Measurements from ENCODE around the gene ASB15.

The ASB15 gene

GRCh38 chr7:123657304-123657685 lies 55.7 kb downstream of the ASB15 start:
- TF ChIP-seq MAX (IDR thresholded peaks at IDR 0.05) (no peak), NFIC (IDR thresholded peaks at IDR 0.05) (no peak), EGR1 (IDR thresholded peaks at IDR 0.05) (no peak), REST (IDR thresholded peaks at IDR 0.05; ENCODE audit: low read depth) (no peak), EP300 (IDR thresholded peaks at IDR 0.05; ENCODE audit: borderline replicate concordance) (no peak), TAF1 (IDR thresholded peaks at IDR 0.05; ENCODE audit: low read depth) (no peak), RAD21 (IDR thresholded peaks at IDR 0.05; ENCODE audit: low read depth) (no peak), TEAD4 (IDR thresholded peaks at IDR 0.05) (no peak)

- no peak for TF ChIP-seq CEBPB (IDR thresholded peaks at IDR 0.05)
- TF ChIP-seq MAX (IDR thresholded peaks at IDR 0.05): no peak
- no peak for TF ChIP-seq RAD21 (IDR thresholded peaks at IDR 0.05; ENCODE audit: low read depth)
- no peak for TF ChIP-seq YY1 (IDR thresholded peaks at IDR 0.05; ENCODE audit: low read depth)
- no peak for TF ChIP-seq USF1 (IDR thresholded peaks at IDR 0.05)
- TF ChIP-seq CREB1 (IDR thresholded peaks at IDR 0.05; ENCODE audit: low read depth): no peak
- no peak for TF ChIP-seq TEAD4 (IDR thresholded peaks at IDR 0.05)
- TF ChIP-seq TAF1 (IDR thresholded peaks at IDR 0.05; ENCODE audit: low read depth): no peak
- TF ChIP-seq EP300 (IDR thresholded peaks at IDR 0.05; ENCODE audit: borderline replicate concordance): no peak
- TF ChIP-seq FOXM1 (IDR thresholded peaks at IDR 0.05; ENCODE audit: borderline replicate concordance, low read depth): no peak
- TF ChIP-seq TCF12 (IDR thresholded peaks at IDR 0.05; ENCODE audit: low read depth): no peak
- no peak for TF ChIP-seq EGR1 (IDR thresholded peaks at IDR 0.05)
- no peak for TF ChIP-seq NFIC (IDR thresholded peaks at IDR 0.05)
- TF ChIP-seq ZBTB7A (IDR thresholded peaks at IDR 0.05; ENCODE audit: low read depth): no peak
- no peak for TF ChIP-seq REST (IDR thresholded peaks at IDR 0.05; ENCODE audit: low read depth)
Observed at GRCh38 chr7:123658023-123658422, 56.4 kb downstream of the ASB15 start.

GRCh38 chr7:123660514-123661354 lies 59.1 kb downstream of the ASB15 start:
- TF ChIP-seq EP300 (IDR thresholded peaks at IDR 0.05; ENCODE audit: borderline replicate concordance) (no peak), REST (IDR thresholded peaks at IDR 0.05; ENCODE audit: low read depth) (no peak), EGR1 (IDR thresholded peaks at IDR 0.05) (no peak), FOXM1 (IDR thresholded peaks at IDR 0.05; ENCODE audit: borderline replicate concordance, low read depth) (no peak), CREB1 (IDR thresholded peaks at IDR 0.05; ENCODE audit: low read depth) (no peak), RAD21 (IDR thresholded peaks at IDR 0.05; ENCODE audit: low read depth) (no peak), USF1 (IDR thresholded peaks at IDR 0.05) (no peak), ZBTB7A (IDR thresholded peaks at IDR 0.05; ENCODE audit: low read depth) (no peak), MAX (IDR thresholded peaks at IDR 0.05) (no peak), NFIC (IDR thresholded peaks at IDR 0.05) (no peak), CEBPB (IDR thresholded peaks at IDR 0.05) (no peak), YY1 (IDR thresholded peaks at IDR 0.05; ENCODE audit: low read depth) (no peak), TAF1 (IDR thresholded peaks at IDR 0.05; ENCODE audit: low read depth) (no peak), TEAD4 (IDR thresholded peaks at IDR 0.05) (no peak), TCF12 (IDR thresholded peaks at IDR 0.05; ENCODE audit: low read depth) (no peak)

GRCh38 chr7:123661765-123662164 lies 60.1 kb downstream of the ASB15 start:
- TF ChIP-seq ZBTB7A (IDR thresholded peaks at IDR 0.05; ENCODE audit: low read depth) (no peak), MAX (IDR thresholded peaks at IDR 0.05) (no peak), EGR1 (IDR thresholded peaks at IDR 0.05) (no peak)

Data from Ishikawa (cell line).